Panc1 (cell line): ENCODE measurements around the gene PIGW.
A peak's percentile ranks its signal among the peaks of the same experiment; 100 is the strongest.

Source experiments
- POLR2AphosphoS5 ChIP-seq: IDR thresholded peaks from 2 replicates; pipeline ENCODE4 v1.6.1; 2012; ENCODE audit warnings: mild to moderate bottlenecking, low read depth, low read length, moderate library complexity
- TF ChIP-seq, protein P1 (sequence below): fragments of 450-650 bp; IDR thresholded peaks from 2 replicates; pipeline ENCODE4 v1.5.1; 2017; ENCODE audit warnings: mild to moderate bottlenecking
- TF ChIP-seq, protein P2 (sequence below), 2 experiments: IDR thresholded peaks; 2 replicates each; pipeline ENCODE4 v1.6.1; 2011 to 2012; ENCODE audit warnings: low read depth in 2 of 2, control low read depth in 1 of 2, low read length in 1 of 2, mild to moderate bottlenecking in 1 of 2, moderate library complexity in 1 of 2; ENCODE audit not compliant: insufficient read depth in 1 of 2

DNA sequence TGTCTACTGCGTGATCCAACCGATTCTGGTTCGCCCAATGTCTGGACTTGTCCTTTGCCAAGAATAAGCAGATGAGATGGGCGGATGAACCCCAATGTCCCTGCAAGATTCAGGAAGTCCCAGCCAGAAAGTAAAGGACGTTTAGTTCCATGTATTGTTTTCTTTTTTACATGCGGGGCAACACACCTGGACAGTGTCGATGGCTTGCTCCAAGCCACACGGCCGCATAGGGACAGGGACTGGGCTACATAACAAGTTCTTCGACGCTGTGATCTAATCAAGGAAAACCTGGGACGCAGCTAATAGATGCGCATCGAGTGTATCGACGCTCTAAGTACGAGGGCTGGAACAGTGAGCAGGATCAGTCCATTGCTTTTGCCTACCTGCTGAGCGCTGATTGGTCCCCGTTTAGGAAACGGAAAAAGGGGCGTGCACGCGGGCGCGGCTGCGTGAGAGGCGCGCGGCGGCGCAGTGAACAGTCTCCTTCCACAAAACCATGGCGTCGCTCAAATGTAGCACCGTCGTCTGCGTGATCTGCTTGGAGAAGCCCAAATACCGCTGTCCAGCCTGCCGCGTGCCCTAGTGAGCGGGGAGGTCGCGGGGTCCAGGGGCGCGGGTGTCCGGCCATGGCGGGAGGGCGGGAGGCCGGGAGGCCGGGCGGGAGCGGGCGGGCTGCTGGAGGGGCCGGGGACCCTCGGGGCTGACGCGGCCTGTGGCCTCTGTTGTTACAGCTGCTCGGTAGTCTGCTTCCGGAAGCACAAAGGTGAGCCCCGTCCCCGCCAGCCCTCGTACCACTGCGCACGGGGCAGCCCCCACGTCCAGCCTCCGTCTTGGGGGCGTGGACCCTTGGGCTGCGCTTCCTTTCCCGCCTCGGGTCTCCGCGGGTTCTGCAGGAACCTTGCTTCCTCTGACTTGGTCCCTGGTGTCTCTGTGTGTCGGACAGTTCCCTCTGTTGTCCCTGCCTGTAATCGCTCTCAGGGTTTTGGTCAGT, 48.3 kb upstream of the PIGW start, which contains the start of gene ZNHIT3:
- TF ChIP-seq, protein P1, sequence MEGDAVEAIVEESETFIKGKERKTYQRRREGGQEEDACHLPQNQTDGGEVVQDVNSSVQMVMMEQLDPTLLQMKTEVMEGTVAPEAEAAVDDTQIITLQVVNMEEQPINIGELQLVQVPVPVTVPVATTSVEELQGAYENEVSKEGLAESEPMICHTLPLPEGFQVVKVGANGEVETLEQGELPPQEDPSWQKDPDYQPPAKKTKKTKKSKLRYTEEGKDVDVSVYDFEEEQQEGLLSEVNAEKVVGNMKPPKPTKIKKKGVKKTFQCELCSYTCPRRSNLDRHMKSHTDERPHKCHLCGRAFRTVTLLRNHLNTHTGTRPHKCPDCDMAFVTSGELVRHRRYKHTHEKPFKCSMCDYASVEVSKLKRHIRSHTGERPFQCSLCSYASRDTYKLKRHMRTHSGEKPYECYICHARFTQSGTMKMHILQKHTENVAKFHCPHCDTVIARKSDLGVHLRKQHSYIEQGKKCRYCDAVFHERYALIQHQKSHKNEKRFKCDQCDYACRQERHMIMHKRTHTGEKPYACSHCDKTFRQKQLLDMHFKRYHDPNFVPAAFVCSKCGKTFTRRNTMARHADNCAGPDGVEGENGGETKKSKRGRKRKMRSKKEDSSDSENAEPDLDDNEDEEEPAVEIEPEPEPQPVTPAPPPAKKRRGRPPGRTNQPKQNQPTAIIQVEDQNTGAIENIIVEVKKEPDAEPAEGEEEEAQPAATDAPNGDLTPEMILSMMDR, result no peak
- TF ChIP-seq POLR2AphosphoS5, result no peak
- TF ChIP-seq, protein P2, sequence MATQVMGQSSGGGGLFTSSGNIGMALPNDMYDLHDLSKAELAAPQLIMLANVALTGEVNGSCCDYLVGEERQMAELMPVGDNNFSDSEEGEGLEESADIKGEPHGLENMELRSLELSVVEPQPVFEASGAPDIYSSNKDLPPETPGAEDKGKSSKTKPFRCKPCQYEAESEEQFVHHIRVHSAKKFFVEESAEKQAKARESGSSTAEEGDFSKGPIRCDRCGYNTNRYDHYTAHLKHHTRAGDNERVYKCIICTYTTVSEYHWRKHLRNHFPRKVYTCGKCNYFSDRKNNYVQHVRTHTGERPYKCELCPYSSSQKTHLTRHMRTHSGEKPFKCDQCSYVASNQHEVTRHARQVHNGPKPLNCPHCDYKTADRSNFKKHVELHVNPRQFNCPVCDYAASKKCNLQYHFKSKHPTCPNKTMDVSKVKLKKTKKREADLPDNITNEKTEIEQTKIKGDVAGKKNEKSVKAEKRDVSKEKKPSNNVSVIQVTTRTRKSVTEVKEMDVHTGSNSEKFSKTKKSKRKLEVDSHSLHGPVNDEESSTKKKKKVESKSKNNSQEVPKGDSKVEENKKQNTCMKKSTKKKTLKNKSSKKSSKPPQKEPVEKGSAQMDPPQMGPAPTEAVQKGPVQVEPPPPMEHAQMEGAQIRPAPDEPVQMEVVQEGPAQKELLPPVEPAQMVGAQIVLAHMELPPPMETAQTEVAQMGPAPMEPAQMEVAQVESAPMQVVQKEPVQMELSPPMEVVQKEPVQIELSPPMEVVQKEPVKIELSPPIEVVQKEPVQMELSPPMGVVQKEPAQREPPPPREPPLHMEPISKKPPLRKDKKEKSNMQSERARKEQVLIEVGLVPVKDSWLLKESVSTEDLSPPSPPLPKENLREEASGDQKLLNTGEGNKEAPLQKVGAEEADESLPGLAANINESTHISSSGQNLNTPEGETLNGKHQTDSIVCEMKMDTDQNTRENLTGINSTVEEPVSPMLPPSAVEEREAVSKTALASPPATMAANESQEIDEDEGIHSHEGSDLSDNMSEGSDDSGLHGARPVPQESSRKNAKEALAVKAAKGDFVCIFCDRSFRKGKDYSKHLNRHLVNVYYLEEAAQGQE (IDR thresholded peaks at IDR 0.05; ENCODE audit: insufficient read depth in 1 of 2, low read depth in 2 of 2, low read length in 1 of 2), result 0 out of 4 replicates have a peak, but pooled peaks of 1 of the 2 experiments have one; percentile 29
